ENCODE results near the gene PPP2R5B.

PPP2R5B gene

GRCh38 chr11:64905516-64906313, 18.8 kb upstream of the PPP2R5B start:
- no peak for DNase-seq

GRCh38 chr11:64906314-64906635, 18.2 kb upstream of the PPP2R5B start:
- no peak for DNase-seq

- no peak for DNase-seq
Observed at GRCh38 chr11:64908766-64909165, 15.7 kb upstream of the PPP2R5B start.

- no peak for DNase-seq
Observed at GRCh38 chr11:64909653-64910343, 14.7 kb upstream of the PPP2R5B start.

GRCh38 chr11:64910451-64911093, 13.9 kb upstream of the PPP2R5B start:
- DNase-seq = no peak

- DNase-seq = no peak
Observed at GRCh38 chr11:64911142-64911541, 13.3 kb upstream of the PPP2R5B start.

GRCh38 chr11:64911689-64912088, 12.8 kb upstream of the PPP2R5B start:
- no peak for DNase-seq

- no peak for DNase-seq
Observed at GRCh38 chr11:64913171-64913727, 11.2 kb upstream of the PPP2R5B start.

- DNase-seq = no peak
Observed at GRCh38 chr11:64914123-64914522, 10.4 kb upstream of the PPP2R5B start.

- no peak for DNase-seq
Observed at GRCh38 chr11:64915376-64915887, 9.1 kb upstream of the PPP2R5B start.

- DNase-seq = peak in 4 of 58 donors; percentile 12 to 21 (median 16)
Observed at GRCh38 chr11:64916040-64916774, 8.3 kb upstream of the PPP2R5B start.

GRCh38 chr11:64916775-64917662, 7.5 kb upstream of the PPP2R5B start, which contains the start of gene ATG2A:
Gene ATG2A (minus strand): TSS chr11:64917209. CDS start chr11:64917135, 74 bp downstream.
- DNase-seq = peak; percentile 85 to 100 (median 98)

- DNase-seq = no peak
Observed at GRCh38 chr11:64917663-64917995, 6.9 kb upstream of the PPP2R5B start.

GRCh38 chr11:64918017-64918416, 6.5 kb upstream of the PPP2R5B start:
- peak in 7 of 58 donors; percentile 9 to 32 (median 12) for DNase-seq

- peak in 2 of 58 donors; percentile 7 to 26 for DNase-seq
Observed at GRCh38 chr11:64919627-64920026, 4.9 kb upstream of the PPP2R5B start.

- DNase-seq = no peak
Observed at GRCh38 chr11:64920124-64920523, 4.4 kb upstream of the PPP2R5B start.

GRCh38 chr11:64921384-64921783, 3.1 kb upstream of the PPP2R5B start:
- no peak for DNase-seq

- DNase-seq = peak in 1 of 58 donors; percentile 27
Observed at GRCh38 chr11:64923151-64923661, 1.3 kb upstream of the PPP2R5B start.

- DNase-seq = peak in 4 of 58 donors; percentile 18 to 58 (median 40)
Observed at GRCh38 chr11:64924910-64925284, 408 bp downstream of the PPP2R5B start.
